ENCODE data around the gene P2RX1.

The P2RX1 gene

DNA sequence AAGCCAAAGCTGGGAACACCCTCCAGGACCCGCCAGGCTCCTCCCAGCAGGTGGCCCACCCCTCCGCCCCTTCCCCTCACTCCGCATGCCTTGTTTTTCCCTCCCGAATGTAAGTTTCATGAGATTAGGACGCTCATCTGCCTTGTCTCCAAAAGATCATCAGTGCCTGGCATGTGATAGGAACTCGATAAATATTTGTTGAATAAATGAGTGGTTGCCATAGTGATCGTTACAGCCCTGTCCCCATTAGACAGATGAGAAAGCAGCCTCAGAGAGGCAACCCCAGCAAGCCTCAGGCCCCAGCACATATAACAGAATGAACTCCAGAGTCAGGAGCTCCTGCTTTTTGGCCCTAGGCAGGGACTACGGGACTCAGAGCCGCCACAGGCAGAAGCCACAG, 28.5 kb downstream of the P2RX1 start:
- DNase-seq (ENCODE audit: low spot score), result no peak

GRCh38 chr17:3887394-3887793, 28.9 kb downstream of the P2RX1 start:
- no peak for DNase-seq (ENCODE audit: low spot score)

GRCh38 chr17:3886776-3887175, 29.5 kb downstream of the P2RX1 start:
- DNase-seq (ENCODE audit: low spot score), result no peak

DNA sequence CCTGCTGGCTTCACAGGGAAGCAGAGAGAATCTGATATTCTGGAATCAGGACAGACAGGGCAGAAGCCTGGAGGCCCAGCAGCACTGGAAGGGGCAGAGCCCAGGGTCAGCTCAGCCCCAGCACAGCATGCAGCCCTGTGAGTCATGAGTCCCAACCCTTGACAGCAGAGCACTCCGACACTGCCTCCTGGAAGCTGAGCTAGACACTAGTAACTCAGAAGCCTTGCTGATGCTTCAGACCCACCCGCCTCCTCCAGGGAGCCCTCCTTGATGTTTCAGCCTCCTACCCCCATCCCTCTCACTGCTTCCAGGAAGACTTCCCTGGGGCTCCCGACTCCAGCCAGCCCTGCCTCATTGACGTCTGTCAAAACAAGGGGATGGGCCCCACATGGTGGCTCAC, 30.3 kb downstream of the P2RX1 start:
- no peak for DNase-seq (ENCODE audit: low spot score)

DNA sequence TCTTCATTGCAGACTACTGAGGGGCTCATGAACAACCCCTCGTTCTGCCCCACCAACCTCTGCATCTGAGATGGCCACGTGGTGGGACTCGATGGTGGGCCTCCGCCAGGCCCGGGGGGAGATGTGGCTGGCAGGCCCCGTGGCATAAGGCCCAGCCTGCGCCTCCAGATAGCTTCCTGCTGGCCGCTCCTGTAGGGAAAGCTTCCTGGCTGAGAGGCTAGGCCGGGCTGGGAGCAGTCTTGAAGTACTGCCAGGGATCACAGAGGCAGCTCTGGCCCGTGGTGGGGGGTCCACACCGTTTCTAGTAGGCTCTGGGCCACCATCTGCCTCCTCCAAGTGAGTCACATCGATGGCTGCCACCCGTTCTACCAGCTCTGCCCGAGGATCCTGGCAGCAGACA, 31.0 kb downstream of the P2RX1 start:
- DNase-seq (ENCODE audit: low spot score), result no peak

DNA sequence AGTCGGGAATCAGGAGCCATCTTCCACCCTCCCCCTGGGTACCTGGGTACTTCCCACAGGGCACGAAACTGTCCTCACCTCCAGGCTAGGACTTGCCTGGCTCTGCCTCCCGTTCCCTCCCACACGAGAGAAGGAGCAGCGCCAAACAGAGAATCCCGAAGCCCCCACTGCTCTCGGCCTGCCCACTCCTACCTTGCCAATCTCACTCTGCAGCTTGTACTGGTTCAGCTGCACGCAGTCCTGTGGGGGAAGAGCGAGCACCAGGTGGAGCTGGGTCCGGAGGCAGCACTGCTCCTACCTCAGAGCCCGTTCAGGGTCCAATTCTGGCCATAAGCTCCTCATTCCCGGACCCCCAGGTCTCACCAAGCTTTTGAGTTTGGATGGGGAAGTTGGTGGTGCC, 32.1 kb downstream of the P2RX1 start:
- DNase-seq (ENCODE audit: low spot score), result no peak

DNA sequence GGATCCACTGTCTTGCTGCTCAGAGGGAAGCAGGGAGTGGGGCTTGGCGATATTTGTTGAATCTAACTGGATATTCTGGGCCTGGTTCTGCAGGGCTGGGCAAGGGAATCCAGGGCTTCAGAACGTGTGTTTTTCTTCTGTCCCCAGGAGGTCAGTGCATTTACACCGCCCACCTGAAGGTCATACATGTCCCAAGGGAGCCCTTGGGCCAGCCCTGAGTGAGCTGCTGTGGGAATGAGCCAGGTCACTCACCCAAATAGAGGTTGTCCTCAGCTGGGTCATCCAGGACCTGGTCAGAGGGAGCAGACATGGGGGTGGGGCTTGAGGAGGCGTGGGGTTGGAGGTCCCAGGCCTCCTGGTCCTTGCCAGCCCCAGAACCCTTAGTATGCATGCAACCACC, 34.0 kb downstream of the P2RX1 start:
- DNase-seq (ENCODE audit: low spot score), result no peak

DNA sequence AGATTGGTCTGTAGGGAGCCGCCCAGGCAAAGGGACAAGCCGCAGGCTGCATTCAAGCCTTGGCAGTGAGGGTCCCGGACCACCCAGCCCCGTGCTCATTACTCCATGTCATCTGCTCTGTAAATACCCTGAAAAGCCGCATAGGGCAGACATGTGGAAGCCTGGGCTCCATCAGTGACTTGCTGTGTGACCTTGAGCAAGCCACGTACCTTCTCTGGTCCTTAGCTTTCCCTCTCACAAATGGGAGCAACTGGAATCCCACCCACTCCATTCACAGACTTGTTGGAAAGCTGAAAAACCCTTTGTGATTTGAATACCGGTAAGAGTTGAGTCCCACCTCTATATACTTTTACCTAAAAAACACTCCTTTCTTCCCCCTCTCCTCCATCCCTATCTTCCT, 35.3 kb downstream of the P2RX1 start:
- no peak for DNase-seq (ENCODE audit: low spot score)

- no peak for DNase-seq (ENCODE audit: low spot score)
These were observed 36.5 kb downstream of the P2RX1 start for GRCh38 chr17:3879591-3880417.

DNA sequence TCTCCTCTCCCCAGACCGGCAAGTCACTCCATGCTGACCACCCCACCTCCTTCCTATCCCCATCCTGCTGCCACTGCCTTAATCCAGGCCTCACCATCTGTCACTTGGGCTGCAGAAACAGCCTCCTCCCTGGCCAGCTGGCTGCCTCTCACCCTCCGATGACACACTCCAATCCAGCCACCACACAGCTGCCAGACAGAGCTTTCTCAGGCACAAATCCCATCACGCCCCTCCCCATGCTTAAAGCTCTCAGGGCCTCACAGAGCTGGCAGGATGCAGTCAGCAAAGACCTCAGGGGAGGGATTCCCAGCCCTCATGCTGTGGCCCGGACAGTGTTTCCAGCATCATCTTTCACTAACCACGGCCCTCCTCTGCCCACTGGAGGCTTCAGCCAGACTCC, 37.1 kb downstream of the P2RX1 start:
- DNase-seq (ENCODE audit: low spot score), result no peak

DNA sequence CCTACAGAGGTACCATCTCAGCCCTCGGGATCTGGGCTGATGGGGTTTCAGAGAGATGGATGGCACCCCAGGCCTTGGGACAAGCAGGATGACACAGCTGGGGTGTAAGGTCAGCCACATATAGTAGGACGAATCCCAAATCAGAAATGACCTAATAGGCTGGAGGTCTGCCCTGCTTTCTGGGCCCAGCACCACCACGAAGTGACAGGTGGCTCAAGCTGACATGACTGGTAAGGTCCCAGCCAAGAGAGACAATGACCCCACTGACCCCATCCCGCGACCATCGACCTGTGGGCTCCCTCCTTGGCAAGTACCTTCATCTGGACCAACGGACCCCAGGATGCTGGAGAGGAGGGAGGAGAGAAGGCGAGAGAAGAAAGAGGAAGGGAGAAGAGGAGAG, 39.0 kb downstream of the P2RX1 start:
- no peak for DNase-seq (ENCODE audit: low spot score)

GRCh38 chr17:3875317-3875716, 40.9 kb downstream of the P2RX1 start:
- DNase-seq (ENCODE audit: low spot score), result no peak

DNA sequence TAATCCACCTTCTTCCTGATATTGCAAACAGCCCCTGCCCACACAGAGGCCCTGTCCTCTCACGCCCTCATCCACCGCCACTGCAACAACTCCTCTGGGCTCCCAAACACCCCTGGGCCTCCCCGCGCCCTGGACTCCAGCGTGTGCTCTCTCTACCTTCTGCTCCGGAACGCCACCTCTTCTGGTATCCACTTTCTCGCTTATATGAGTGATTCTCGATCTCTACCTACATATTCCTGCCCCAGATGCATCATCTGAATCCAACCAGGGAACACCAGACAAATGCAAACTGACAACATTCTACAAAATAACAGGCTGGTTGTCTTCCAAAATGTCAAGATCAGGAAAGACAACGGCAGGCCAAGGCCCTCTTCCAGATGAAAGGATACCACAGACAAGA, 42.4 kb downstream of the P2RX1 start:
- no peak for DNase-seq (ENCODE audit: low spot score)

DNA sequence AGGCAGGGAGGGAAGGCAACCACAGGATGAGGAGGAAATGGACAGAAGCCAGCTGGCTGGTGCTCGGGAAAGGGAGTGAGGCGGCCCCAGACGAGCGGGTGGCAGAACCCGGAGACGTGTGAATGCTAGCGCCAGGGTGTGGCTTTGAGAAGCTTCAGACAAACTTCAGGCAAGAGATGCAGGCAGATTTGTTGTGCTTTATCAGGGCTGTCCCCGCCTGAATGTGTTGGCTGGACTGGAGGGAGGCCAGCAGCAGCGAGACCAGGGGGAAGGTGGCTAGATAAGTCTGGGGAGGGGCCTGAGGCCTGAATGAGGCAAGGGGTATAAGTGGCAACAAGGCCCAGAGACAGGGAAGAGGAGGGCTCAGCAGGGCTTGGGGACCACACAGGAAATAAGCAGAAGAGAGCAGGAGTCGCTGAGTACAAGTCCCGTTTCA, 45.4 kb downstream of the P2RX1 start:
- DNase-seq (ENCODE audit: low spot score), result no peak

DNA sequence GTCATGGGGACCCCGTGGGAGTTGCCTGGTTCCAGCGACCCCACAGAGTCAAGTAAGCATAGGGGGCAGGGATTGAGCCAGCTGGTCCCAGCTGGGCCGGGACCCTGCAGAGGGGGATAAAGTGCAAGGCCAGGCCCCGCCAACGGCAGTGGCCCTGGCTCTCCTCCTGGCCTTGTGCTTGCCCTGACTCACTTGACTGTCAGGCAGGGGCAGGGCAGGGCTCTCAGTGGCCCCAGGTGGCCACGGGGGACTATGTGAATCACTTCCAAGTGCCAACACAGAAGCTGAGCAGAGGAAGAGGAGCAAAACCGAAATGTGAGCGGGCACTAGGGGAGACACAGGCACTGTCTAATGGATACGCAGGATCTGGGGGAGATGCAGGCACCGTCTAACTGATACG, 48.7 kb downstream of the P2RX1 start:
- DNase-seq (ENCODE audit: low spot score), result no peak

DNA sequence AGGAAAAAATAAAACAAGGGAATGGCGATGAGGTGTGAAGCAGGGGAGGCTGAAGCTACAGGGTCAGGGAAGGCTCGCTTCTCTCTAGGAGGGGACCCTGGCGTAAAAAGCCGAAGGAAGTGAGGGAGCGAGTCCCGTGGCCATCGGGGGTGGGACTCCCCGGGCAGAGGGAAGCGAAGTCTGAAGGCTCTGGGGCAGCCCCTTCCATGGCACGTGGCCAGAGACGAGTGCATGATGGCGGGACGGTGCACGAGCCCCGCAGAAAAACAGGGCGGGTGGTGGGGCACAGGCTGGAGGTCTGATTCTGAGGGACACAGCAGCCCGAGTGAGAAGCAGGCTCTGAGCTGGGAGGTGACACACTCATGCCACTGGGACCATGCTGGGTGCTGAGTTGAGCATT, 49.2 kb downstream of the P2RX1 start:
- DNase-seq (ENCODE audit: low spot score), result no peak

DNA sequence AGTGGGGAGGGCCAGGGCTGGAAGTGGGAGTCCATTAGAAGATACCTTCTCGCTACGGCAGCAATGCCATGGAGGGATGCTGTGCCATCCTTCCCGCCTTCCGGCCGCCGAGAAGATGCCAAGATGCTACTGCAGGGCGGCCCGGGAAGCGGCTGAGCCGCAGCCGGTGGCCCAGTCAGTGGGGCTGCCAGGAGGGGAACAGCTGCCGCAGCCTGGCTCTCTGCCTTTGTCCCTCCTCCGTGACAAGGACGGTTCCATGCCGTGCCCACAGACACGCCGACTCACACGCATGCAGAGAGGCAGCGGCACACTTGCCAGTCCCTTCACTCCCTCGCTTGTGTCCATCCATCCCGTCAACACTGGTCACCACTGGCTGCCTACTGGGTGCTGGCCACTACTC, 50.0 kb downstream of the P2RX1 start:
- no peak for DNase-seq (ENCODE audit: low spot score)

DNA sequence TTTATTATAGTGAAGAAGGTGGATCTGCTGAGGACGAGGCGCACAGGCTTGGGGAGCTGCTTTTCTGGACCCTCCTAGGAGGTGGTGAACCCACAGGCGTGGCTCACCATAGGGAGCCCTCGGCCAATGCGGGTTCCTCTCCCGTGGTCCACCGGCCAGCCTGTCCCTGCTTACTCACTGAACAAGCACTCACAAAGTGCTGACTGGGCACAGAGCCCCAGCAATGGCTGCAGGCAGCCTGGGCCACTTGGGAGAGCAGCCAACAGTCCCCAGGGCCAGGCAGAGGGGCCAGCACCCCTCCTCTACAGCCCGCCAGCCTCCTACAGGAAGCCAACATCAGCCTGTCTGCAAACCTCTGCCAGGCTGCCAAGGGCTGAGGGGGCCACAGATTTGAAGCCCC, 51.1 kb downstream of the P2RX1 start:
- no peak for DNase-seq (ENCODE audit: low spot score)

DNA sequence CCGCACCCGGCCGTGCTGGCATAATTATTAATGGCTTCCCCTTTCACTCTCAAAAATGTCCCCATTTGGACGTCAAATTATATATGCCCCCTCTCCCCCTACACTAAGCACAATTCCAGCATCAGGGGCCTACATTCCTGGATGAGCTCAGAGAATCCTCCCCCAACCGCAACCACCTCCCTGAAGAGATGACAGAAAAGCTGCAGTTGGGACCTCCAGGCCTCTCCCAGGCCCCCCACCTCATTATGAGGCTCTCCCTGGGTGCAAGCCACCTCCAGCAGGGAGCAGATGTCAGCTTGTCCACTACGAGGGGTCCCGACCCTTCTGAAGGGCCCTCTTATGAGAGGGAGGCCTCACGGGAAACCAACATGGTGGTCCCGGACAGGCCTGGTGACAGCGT, 51.7 kb downstream of the P2RX1 start:
- DNase-seq (ENCODE audit: low spot score), result no peak

- no peak for DNase-seq (ENCODE audit: low spot score)
These were observed 54.2 kb downstream of the P2RX1 start for GRCh38 chr17:3861761-3862681.

DNA sequence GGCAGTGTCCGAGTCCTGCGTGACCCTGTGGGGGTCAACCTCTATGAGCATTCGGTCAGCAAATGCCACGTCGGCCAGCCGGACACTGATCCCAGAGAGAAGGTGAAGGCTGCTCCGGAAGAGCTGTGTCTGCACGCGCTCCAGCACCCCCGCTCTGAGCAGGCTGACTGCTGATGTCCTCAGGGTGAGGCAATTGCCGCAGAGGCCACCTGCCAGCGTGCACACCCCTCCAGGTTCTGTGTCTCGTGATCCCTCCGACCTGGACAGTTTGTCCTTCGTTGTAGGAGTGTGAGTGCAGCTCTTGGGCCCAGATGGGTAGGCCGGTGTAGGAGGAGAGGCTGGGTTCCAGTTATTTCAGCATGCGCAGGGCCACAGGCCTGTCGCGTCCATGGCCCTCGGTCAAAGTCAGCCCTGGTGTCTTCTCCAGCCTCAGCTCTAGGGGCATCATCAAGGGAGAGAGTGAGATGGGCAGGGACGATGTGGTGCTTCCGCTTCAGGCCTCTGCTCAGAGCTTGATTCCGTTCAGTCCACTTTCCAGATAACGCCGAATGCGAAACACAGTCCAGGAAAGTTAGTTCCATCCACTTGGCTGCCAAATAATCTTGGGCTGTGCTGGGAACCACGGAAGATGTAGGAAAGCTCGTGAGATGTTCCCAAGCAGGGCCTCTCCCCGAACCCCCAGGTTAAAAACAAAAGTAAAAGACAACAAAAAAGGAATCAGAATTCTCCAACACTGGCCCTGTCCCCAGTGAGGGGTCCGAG, 55.1 kb downstream of the P2RX1 start:
- no peak for DNase-seq (ENCODE audit: low spot score)

DNA sequence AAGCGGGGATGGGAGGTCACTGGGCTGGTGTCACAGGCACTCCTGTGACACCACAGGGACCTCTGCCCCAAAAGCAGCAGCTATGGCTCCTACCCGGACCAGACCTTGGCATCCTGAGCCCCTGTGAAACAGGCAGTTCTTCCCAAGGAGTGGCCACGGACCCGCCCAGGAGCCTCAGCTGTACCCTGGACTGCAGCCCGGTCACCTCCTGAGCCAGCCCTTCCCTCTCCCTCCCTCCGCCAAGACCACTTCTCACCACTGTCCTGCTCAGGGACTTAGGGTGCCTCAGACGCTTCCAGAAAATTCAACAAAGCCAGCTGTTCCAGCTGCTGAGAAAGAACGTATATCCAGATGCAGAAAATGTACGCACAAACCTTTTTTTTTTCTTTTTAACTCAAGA, 56.3 kb downstream of the P2RX1 start:
- DNase-seq (ENCODE audit: low spot score), result no peak
